ENCODE measurements around the gene IL37. TPM values are rescaled to one million over a fixed set of nuclear protein-coding genes. Genes with fewer than 3 reads are reported as not detected.

The IL37 gene
- total and polyA plus RNA-seq, 2 experiments from 2014 or later: not detected

DNA sequence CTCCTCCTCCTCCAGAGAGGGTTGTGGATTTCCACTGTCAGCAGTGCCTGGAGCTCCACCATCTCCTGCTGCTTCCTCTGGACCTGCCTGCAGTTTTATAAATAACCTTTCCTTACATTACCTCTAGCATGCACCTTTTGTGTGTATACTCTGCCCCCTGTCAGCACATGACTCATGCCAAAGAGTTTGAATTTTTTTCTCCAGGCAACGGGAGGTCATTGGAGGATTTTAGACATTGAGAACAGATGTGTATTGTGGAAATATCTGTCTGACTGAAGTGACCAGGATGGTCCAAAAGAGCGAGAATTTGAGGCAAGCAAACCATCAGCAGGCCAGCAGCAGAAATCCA lies 31.7 kb downstream of the IL37 start:
- no peak overlapping the region for H3K4me2 ChIP-seq
- H3K36me3 ChIP-seq (ENCODE audit: insufficient read depth): 0 out of 2 replicates have a peak, but pooled peaks cover 6% of the 10 kb centered on the region
- Mint-ChIP-seq H3K4me1 (no peaks in the 10 kb centered on the region), H3K9me3 (peaks cover 3% of the 10 kb centered on the region; the same call in 2 of the 3 replicates), H3K4me3 (no peak overlapping the region), H3K36me3 (ENCODE audit: low read depth) (no peaks in the 10 kb centered on the region), H3K27ac (no peak overlapping the region), H3K27me3 (ENCODE audit: insufficient read depth, low read depth, poor library complexity) (no peaks in the 10 kb centered on the region)
- H3F3A ChIP-seq (replicated peaks; ENCODE audit: low read depth): no peaks in the 10 kb centered on the region
- TF ChIP-seq POLR2AphosphoS5 (IDR thresholded peaks at IDR 0.05; ENCODE audit: low read depth) (no peak), EZH2phosphoT487 (IDR thresholded peaks at IDR 0.05; ENCODE audit: unreplicated experiment) (no peak)
- H4K20me1 ChIP-seq (replicated peaks; ENCODE audit: insufficient read depth): no peaks in the 10 kb centered on the region
- H3K4me1 ChIP-seq (ENCODE audit: insufficient read depth): no peaks in the 10 kb centered on the region
- no peak overlapping the region for H2AFZ ChIP-seq
- no peak overlapping the region for H3K27ac ChIP-seq (ENCODE audit: low read depth)
- no peak overlapping the region for H3K4me3 ChIP-seq
- ATAC-seq: no peak
- DNase-seq (ENCODE audit: low spot score): no peak
- no peaks in the 10 kb centered on the region for H3K79me2 ChIP-seq (replicated peaks; ENCODE audit: insufficient read depth)
- H3K9me2 ChIP-seq (ENCODE audit: insufficient read depth): no peaks in the 10 kb centered on the region
- no peaks in the 10 kb centered on the region for H3K27me3 ChIP-seq (ENCODE audit: insufficient read depth)

DNA sequence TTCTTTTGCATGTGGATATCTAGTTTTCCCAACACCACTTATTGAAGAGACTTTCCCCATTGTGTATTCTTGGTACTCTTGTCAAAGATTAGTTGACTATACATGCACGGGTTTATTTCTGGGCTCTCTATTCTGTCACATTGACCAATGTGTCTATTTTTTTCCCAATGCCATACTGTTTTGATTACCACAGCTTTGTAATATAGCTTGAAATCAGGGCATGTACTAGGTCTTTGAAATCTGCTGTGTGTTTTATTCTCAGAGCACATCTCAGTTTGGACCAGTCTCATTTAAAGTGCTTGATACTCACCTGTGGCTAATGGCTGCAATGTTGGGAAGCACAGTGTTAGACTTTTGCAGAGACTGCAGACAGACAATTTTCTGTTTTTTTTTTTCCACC lies 34.0 kb downstream of the IL37 start:
- Histone ChIP-seq H3K27ac (ENCODE audit: low read depth) (no peak overlapping the region), H2AFZ (no peak overlapping the region), H4K20me1 (replicated peaks; ENCODE audit: insufficient read depth) (no peaks in the 10 kb centered on the region), H3K79me2 (replicated peaks; ENCODE audit: insufficient read depth) (no peaks in the 10 kb centered on the region), H3K4me1 (ENCODE audit: insufficient read depth) (no peaks in the 10 kb centered on the region), H3K4me2 (no peak overlapping the region), H3K27me3 (ENCODE audit: insufficient read depth) (no peaks in the 10 kb centered on the region), H3F3A (replicated peaks; ENCODE audit: low read depth) (no peaks in the 10 kb centered on the region), H3K4me3 (no peak overlapping the region), H3K9me2 (ENCODE audit: insufficient read depth) (no peaks in the 10 kb centered on the region), H3K36me3 (ENCODE audit: insufficient read depth) (0 out of 2 replicates have a peak, but pooled peaks cover 6% of the 10 kb centered on the region)
- Mint-ChIP-seq H3K27me3 (ENCODE audit: insufficient read depth, low read depth, poor library complexity) (no peaks in the 10 kb centered on the region), H3K27ac (no peak overlapping the region), H3K36me3 (ENCODE audit: low read depth) (no peaks in the 10 kb centered on the region), H3K4me1 (no peaks in the 10 kb centered on the region), H3K9me3 (peaks cover 3% of the 10 kb centered on the region; the same call in 2 of the 3 replicates), H3K4me3 (no peak overlapping the region)
- ATAC-seq: no peak
- no peak for DNase-seq (ENCODE audit: low spot score)
- no peak for TF ChIP-seq CREB1 (CRISPR knock-in tag; IDR thresholded peaks at IDR 0.05; ENCODE audit: low read depth)
- TF ChIP-seq NANOG (IDR thresholded peaks at IDR 0.05; ENCODE audit: borderline replicate concordance): no peak
- no peak for TF ChIP-seq EZH2phosphoT487 (IDR thresholded peaks at IDR 0.05; ENCODE audit: unreplicated experiment)
- no peak for TF ChIP-seq POLR2AphosphoS5 (IDR thresholded peaks at IDR 0.05; ENCODE audit: low read depth)
- TF ChIP-seq STAT1 (IDR thresholded peaks at IDR 0.05; ENCODE audit: unreplicated experiment): no peak
- no peak for TF ChIP-seq EZH2 (IDR thresholded peaks at IDR 0.05; ENCODE audit: low read depth, unreplicated experiment)
- TF ChIP-seq ZNF331 (CRISPR knock-in tag; IDR thresholded peaks at IDR 0.05; ENCODE audit: low read depth): no peak
- TF ChIP-seq JUNB (IDR thresholded peaks at IDR 0.05; ENCODE audit: unreplicated experiment): no peak
- TF ChIP-seq, protein P1, sequence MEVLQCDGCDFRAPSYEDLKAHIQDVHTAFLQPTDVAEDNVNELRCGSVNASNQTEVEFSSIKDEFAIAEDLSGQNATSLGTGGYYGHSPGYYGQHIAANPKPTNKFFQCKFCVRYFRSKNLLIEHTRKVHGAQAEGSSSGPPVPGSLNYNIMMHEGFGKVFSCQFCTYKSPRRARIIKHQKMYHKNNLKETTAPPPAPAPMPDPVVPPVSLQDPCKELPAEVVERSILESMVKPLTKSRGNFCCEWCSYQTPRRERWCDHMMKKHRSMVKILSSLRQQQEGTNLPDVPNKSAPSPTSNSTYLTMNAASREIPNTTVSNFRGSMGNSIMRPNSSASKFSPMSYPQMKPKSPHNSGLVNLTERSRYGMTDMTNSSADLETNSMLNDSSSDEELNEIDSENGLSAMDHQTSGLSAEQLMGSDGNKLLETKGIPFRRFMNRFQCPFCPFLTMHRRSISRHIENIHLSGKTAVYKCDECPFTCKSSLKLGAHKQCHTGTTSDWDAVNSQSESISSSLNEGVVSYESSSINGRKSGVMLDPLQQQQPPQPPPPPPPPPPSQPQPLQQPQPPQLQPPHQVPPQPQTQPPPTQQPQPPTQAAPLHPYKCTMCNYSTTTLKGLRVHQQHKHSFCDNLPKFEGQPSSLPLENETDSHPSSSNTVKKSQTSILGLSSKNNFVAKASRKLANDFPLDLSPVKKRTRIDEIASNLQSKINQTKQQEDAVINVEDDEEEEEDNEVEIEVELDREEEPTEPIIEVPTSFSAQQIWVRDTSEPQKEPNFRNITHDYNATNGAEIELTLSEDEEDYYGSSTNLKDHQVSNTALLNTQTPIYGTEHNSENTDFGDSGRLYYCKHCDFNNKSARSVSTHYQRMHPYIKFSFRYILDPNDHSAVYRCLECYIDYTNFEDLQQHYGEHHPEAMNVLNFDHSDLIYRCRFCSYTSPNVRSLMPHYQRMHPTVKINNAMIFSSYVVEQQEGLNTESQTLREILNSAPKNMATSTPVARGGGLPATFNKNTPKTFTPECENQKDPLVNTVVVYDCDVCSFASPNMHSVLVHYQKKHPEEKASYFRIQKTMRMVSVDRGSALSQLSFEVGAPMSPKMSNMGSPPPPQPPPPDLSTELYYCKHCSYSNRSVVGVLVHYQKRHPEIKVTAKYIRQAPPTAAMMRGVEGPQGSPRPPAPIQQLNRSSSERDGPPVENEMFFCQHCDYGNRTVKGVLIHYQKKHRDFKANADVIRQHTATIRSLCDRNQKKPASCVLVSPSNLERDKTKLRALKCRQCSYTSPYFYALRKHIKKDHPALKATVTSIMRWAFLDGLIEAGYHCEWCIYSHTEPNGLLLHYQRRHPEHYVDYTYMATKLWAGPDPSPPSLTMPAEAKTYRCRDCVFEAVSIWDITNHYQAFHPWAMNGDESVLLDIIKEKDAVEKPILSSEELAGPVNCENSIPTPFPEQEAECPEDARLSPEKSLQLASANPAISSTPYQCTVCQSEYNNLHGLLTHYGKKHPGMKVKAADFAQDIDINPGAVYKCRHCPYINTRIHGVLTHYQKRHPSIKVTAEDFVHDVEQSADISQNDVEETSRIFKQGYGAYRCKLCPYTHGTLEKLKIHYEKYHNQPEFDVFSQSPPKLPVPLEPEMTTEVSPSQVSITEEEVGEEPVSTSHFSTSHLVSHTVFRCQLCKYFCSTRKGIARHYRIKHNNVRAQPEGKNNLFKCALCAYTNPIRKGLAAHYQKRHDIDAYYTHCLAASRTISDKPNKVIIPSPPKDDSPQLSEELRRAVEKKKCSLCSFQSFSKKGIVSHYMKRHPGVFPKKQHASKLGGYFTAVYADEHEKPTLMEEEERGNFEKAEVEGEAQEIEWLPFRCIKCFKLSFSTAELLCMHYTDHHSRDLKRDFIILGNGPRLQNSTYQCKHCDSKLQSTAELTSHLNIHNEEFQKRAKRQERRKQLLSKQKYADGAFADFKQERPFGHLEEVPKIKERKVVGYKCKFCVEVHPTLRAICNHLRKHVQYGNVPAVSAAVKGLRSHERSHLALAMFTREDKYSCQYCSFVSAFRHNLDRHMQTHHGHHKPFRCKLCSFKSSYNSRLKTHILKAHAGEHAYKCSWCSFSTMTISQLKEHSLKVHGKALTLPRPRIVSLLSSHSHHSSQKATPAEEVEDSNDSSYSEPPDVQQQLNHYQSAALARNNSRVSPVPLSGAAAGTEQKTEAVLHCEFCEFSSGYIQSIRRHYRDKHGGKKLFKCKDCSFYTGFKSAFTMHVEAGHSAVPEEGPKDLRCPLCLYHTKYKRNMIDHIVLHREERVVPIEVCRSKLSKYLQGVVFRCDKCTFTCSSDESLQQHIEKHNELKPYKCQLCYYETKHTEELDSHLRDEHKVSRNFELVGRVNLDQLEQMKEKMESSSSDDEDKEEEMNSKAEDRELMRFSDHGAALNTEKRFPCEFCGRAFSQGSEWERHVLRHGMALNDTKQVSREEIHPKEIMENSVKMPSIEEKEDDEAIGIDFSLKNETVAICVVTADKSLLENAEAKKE (CRISPR knock-in tag; IDR thresholded peaks at IDR 0.05): no peak
- no peak for TF ChIP-seq ZNF114 (CRISPR knock-in tag; IDR thresholded peaks at IDR 0.05)
- TF ChIP-seq, protein P2, sequence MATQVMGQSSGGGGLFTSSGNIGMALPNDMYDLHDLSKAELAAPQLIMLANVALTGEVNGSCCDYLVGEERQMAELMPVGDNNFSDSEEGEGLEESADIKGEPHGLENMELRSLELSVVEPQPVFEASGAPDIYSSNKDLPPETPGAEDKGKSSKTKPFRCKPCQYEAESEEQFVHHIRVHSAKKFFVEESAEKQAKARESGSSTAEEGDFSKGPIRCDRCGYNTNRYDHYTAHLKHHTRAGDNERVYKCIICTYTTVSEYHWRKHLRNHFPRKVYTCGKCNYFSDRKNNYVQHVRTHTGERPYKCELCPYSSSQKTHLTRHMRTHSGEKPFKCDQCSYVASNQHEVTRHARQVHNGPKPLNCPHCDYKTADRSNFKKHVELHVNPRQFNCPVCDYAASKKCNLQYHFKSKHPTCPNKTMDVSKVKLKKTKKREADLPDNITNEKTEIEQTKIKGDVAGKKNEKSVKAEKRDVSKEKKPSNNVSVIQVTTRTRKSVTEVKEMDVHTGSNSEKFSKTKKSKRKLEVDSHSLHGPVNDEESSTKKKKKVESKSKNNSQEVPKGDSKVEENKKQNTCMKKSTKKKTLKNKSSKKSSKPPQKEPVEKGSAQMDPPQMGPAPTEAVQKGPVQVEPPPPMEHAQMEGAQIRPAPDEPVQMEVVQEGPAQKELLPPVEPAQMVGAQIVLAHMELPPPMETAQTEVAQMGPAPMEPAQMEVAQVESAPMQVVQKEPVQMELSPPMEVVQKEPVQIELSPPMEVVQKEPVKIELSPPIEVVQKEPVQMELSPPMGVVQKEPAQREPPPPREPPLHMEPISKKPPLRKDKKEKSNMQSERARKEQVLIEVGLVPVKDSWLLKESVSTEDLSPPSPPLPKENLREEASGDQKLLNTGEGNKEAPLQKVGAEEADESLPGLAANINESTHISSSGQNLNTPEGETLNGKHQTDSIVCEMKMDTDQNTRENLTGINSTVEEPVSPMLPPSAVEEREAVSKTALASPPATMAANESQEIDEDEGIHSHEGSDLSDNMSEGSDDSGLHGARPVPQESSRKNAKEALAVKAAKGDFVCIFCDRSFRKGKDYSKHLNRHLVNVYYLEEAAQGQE (IDR thresholded peaks at IDR 0.05; ENCODE audit: unreplicated experiment): no peak
